ENCODE measurements around the gene KIAA0040. TPM values are rescaled to one million over a fixed set of nuclear protein-coding genes. Genes with fewer than 3 reads are reported as not detected.

Gene KIAA0040
- total and polyA plus RNA-seq, 10 of the 15 experiments (the other 5 are each of a cell fraction or from before 2014, with no cell fraction given): 7.6 to 47.7 (median 23.5) TPM

DNA sequence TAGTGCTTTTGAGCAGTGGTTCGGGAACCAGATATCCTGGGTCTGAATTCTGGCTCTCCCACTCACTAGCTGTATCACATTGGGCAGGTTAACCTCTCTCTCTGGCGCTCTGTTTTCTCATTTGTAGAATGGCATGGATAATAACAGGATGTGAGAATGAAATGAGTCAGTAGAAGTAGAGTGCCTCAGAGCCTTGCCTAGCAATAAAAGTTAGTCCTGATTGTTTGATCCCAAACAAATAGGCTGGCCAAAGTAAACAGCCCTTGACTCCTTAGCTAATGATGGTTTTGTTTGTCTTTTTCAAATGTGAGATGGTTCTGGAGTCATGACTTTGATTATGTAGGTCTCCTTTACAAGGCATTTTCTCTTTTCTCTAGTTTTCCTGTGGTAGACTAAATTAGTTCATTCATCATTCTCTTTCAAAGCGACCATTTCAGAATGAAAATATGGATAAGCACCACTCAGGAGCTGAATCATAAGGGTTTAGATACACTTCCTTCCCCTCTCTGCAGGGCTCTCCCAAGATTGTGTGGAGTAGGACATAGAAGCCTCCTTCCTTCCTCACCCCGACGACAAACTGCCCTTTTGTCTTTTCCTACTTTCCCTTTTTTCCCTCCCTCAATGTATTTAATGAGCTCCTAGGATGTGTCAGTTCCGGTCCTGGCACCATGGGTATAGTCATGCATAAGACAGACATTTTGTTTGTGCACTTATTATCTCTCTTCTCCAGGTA, 23.1 kb downstream of the KIAA0040 start (continued):
- TF ChIP-seq, protein P1, sequence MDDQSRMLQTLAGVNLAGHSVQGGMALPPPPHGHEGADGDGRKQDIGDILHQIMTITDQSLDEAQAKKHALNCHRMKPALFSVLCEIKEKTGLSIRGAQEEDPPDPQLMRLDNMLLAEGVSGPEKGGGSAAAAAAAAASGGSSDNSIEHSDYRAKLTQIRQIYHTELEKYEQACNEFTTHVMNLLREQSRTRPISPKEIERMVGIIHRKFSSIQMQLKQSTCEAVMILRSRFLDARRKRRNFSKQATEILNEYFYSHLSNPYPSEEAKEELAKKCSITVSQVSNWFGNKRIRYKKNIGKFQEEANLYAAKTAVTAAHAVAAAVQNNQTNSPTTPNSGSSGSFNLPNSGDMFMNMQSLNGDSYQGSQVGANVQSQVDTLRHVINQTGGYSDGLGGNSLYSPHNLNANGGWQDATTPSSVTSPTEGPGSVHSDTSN (IDR thresholded peaks at IDR 0.05; ENCODE audit: insufficient replicate concordance, low read depth, low read length): no peak
- no peak for TF ChIP-seq JUNB (IDR thresholded peaks at IDR 0.05)
- TF ChIP-seq TARDBP (IDR thresholded peaks at IDR 0.05; ENCODE audit: borderline replicate concordance): no peak
- no peak for TF ChIP-seq HDGF (IDR thresholded peaks at IDR 0.05)
- TF ChIP-seq PML (IDR thresholded peaks at IDR 0.05; ENCODE audit: low read length): no peak
- TF ChIP-seq NFIC (IDR thresholded peaks at IDR 0.05; ENCODE audit: low read depth, low read length): no peak
- no peak for TF ChIP-seq KAT2A (conservative IDR thresholded peaks at IDR 0.05; ENCODE audit: control insufficient read depth, low read depth, low read length)

DNA sequence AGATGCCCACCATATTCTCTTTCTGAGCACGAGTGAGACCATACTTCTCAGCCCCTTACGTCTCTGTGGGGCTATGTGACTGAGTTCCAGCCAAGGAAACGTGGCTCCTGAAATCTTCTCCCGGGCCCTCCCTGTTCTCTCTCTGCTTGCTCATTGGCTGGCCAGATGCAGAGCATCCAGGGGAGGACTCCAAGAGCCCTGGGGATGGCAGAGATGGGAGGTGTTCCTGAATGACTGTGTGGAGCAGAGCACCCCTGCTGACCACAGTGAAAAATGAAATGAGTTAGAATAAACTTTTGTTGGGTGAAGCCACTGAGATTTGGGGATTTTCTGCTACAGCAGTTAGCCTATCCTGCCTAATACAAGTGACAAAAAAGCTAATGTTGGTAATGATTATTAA, 23.8 kb downstream of the KIAA0040 start:
- no peaks in the 10 kb centered on the region for H3K27me3 ChIP-seq (replicated peaks in 1 of 2; ENCODE audit: control insufficient read depth in 2 of 2, insufficient read depth in 2 of 2, low read length in 1 of 2)
- in situ Hi-C loops (cut with MboI) (no loop called here), intact Hi-C loops (cut with micrococcal nuclease; ENCODE audit: unreplicated experiment) (no loop called here)
- DNase-seq (ENCODE audit: low read depth, low spot score): no peak
- no peaks in the 10 kb centered on the region for H3K79me2 ChIP-seq (ENCODE audit: control insufficient read depth, insufficient read depth, low read length)
- H3K4me3 ChIP-seq: no peak overlapping the region
- ChIA-PET RAD21 (ENCODE audit: unreplicated experiment) (no interaction called here), CTCF (interaction anchor here (0.6 to 6.1 kb wide), 7 partner anchors 9 to 151 kb away, joined by 3 to 39 read pairs (median 3); no protein-coding TSS in a partner anchor), SMC1A (ENCODE audit: uncharacterized antibody, unreplicated experiment) (interaction anchor here (0.5 to 4.2 kb wide), 5 partner anchors 10 to 150 kb away, joined by 3 to 20 read pairs (median 5); no protein-coding TSS in a partner anchor), POLR2A (interaction anchor here (1.3 kb wide), 1 partner anchor 18 kb away, joined by 3 read pairs; no protein-coding TSS in a partner anchor)
- no peak for ATAC-seq
- no peak for TF ChIP-seq MEF2A (IDR thresholded peaks at IDR 0.05; ENCODE audit: insufficient read depth, low read depth, low read length)
- TF ChIP-seq HDAC6 (IDR thresholded peaks at IDR 0.05; ENCODE audit: unreplicated experiment): no peak
- no peak for TF ChIP-seq SP1 (IDR thresholded peaks at IDR 0.05; ENCODE audit: low read depth, low read length)
- TF ChIP-seq NR2C2 (IDR thresholded peaks at IDR 0.05; ENCODE audit: borderline replicate concordance, control insufficient read depth, insufficient read length, low read depth): no peak
- TF ChIP-seq SIX5 (IDR thresholded peaks at IDR 0.05; ENCODE audit: low read depth, low read length, severe bottlenecking): no peak
- no peak for TF ChIP-seq RAD21 (IDR thresholded peaks at IDR 0.05; ENCODE audit: insufficient read depth, low read depth, low read length)
- TF ChIP-seq SMAD1 (IDR thresholded peaks at IDR 0.05; ENCODE audit: low read depth, partially characterized antibody): no peak
- no peak for TF ChIP-seq HDAC2 (IDR thresholded peaks at IDR 0.05)
- TF ChIP-seq, protein P2, sequence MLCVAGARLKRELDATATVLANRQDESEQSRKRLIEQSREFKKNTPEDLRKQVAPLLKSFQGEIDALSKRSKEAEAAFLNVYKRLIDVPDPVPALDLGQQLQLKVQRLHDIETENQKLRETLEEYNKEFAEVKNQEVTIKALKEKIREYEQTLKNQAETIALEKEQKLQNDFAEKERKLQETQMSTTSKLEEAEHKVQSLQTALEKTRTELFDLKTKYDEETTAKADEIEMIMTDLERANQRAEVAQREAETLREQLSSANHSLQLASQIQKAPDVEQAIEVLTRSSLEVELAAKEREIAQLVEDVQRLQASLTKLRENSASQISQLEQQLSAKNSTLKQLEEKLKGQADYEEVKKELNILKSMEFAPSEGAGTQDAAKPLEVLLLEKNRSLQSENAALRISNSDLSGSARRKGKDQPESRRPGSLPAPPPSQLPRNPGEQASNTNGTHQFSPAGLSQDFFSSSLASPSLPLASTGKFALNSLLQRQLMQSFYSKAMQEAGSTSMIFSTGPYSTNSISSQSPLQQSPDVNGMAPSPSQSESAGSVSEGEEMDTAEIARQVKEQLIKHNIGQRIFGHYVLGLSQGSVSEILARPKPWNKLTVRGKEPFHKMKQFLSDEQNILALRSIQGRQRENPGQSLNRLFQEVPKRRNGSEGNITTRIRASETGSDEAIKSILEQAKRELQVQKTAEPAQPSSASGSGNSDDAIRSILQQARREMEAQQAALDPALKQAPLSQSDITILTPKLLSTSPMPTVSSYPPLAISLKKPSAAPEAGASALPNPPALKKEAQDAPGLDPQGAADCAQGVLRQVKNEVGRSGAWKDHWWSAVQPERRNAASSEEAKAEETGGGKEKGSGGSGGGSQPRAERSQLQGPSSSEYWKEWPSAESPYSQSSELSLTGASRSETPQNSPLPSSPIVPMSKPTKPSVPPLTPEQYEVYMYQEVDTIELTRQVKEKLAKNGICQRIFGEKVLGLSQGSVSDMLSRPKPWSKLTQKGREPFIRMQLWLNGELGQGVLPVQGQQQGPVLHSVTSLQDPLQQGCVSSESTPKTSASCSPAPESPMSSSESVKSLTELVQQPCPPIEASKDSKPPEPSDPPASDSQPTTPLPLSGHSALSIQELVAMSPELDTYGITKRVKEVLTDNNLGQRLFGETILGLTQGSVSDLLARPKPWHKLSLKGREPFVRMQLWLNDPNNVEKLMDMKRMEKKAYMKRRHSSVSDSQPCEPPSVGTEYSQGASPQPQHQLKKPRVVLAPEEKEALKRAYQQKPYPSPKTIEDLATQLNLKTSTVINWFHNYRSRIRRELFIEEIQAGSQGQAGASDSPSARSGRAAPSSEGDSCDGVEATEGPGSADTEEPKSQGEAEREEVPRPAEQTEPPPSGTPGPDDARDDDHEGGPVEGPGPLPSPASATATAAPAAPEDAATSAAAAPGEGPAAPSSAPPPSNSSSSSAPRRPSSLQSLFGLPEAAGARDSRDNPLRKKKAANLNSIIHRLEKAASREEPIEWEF (IDR thresholded peaks at IDR 0.05; ENCODE audit: insufficient replicate concordance, low read depth, low read length): no peak
- H2AFZ ChIP-seq (ENCODE audit: control insufficient read depth, low read depth, low read length): no peak overlapping the region
- WGBS (ENCODE audit: insufficient coverage, insufficient replicate concordance, low lambda C conversion rate, missing lambda C conversion rate): 97% methylated on average over 4 of the region's 4 CpGs
- H3K27ac ChIP-seq (ENCODE audit: control insufficient read depth, insufficient read depth): no peak overlapping the region
- H3K4me2 ChIP-seq (ENCODE audit: control insufficient read depth, insufficient read depth): no peak overlapping the region
- no peak for FAIRE-seq
- H3K9me3 ChIP-seq (replicated peaks; ENCODE audit: control insufficient read depth, insufficient read depth, low read length): no peaks in the 10 kb centered on the region
- no TSS peak for BruUV-seq (replicated peaks)
- H3K9ac ChIP-seq (ENCODE audit: control insufficient read depth, insufficient read depth, low read length): no peak overlapping the region
- H3K4me1 ChIP-seq (ENCODE audit: control insufficient read depth, insufficient read depth, low read length): no peaks in the 10 kb centered on the region
- H3K36me3 ChIP-seq (ENCODE audit: control insufficient read depth in 2 of 2, insufficient read depth in 2 of 2, low read length in 1 of 2): peaks cover 7 to 25% of the 10 kb centered on the region in 2 experiments
- H4K20me1 ChIP-seq (ENCODE audit: control insufficient read depth, insufficient read depth): no peaks in the 10 kb centered on the region
